Subcutaneous abdominal adipose tissue (tissue), 5 donors: ENCODE results near the gene FBXO10.

Experiments
- H3K27ac ChIP-seq: one replicate; pipeline ENCODE4 v1.7.0; 2013; ENCODE audit warnings: low read depth, mild to moderate bottlenecking, inconsistent platforms, low read length, moderate library complexity
- H3K27me3 ChIP-seq, 5 donors: one replicate each; pipeline ENCODE4 v1.7.0; 2013; ENCODE audit warnings: low read length in 5 of 5, inconsistent platforms in 1 of 5; ENCODE audit not compliant: control insufficient read depth in 5 of 5, insufficient read depth in 4 of 5
- H3K36me3 ChIP-seq, 5 donors: one replicate each; pipeline ENCODE4 v1.7.0; 2013; ENCODE audit warnings: low read length in 5 of 5; ENCODE audit not compliant: control insufficient read depth in 5 of 5, insufficient read depth in 5 of 5
- H3K4me1 ChIP-seq, 5 donors: one replicate each; pipeline ENCODE4 v1.7.0; 2013; ENCODE audit warnings: low read length in 5 of 5, mild to moderate bottlenecking in 3 of 5, moderate library complexity in 1 of 5; ENCODE audit not compliant: control insufficient read depth in 5 of 5, insufficient read depth in 5 of 5
- H3K4me3 ChIP-seq, 5 donors: one replicate each; pipeline ENCODE4 v1.7.0; 2013; ENCODE audit warnings: low read length in 5 of 5, low read depth in 1 of 5
- H3K9ac ChIP-seq, 5 donors: one replicate each; pipeline ENCODE4 v1.7.0; 2013; ENCODE audit warnings: low read length in 5 of 5, mild to moderate bottlenecking in 4 of 5, moderate library complexity in 3 of 5
- H3K9me3 ChIP-seq, 5 donors: one replicate each; pipeline ENCODE4 v1.7.0; 2013; ENCODE audit warnings: low read length in 5 of 5; ENCODE audit not compliant: control insufficient read depth in 5 of 5
- donor health status: healthy.
- donor health status: healthy.
- donor health status: healthy.
- donor health status: healthy.
- donor health status: healthy.

The FBXO10 gene, protein sequence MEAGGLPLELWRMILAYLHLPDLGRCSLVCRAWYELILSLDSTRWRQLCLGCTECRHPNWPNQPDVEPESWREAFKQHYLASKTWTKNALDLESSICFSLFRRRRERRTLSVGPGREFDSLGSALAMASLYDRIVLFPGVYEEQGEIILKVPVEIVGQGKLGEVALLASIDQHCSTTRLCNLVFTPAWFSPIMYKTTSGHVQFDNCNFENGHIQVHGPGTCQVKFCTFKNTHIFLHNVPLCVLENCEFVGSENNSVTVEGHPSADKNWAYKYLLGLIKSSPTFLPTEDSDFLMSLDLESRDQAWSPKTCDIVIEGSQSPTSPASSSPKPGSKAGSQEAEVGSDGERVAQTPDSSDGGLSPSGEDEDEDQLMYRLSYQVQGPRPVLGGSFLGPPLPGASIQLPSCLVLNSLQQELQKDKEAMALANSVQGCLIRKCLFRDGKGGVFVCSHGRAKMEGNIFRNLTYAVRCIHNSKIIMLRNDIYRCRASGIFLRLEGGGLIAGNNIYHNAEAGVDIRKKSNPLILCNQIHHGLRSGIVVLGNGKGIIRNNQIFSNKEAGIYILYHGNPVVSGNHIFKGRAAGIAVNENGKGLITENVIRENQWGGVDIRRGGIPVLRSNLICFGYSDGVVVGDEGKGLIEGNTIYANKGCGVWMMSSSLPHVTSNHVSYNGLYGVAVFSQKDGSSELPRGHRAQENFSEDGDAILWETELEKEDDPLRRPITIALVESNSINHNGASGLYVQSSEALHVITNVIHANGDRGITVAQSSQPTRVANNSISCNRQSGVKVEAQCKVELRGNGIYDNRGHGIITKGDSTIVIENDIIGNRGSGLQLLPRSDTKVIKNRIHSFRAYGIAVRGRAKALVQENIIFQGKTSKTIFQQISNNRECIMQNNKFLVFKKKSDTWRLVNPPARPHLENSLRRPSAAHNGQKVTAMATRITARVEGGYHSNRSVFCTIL

DNA sequence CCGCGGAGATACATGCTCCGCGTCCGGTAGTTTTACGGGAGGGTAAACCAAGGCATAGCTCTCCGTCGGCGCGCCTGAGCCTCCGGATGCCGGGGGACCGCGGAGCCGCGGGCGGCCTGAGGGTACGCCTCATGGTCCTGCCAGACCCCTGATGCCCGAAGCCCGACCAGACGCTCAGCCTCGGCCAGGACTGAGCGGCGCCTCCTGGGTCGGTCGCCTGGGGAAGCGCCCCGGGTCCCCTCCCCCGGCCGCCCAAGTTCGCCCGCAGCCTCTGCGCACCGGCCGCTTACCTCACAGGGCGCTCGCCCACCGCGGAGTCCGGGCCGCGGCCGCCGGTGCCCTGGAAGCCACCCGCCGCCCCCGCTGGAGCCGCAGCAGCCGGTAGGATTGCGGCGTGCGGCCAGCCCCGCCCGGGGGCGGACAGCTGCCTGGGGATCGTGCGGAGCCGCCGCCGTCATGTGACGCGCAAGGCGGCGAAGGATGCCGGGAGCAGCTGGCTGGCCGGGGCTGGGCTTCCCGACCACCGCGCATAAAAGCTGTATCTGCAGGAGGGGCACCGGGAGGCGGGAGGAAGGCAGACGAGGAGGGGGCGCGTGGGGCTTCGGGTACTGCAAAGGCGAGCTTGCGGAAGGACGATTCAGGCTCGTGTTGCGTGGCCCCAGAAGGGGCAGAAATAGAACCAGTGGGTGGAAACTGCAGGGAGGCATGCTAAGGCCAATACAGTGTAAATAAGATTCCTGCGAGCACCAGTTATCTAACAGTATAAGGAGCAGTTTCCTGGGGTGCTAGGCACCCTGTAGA, at the start of gene FBXO10:
Gene FBXO10, minus strand, starts transcription at position 460 of the 801 bp plus-strand sequence. CDS start 34,612 bp downstream, outside the sequence.
- H3K36me3 ChIP-seq = peaks cover 0 to 4% (median 0%) of the 10 kb centered on the region in 5 donors
- H3K27me3 ChIP-seq = no peaks in the 10 kb centered on the region
- H3K9ac ChIP-seq = peak within 1 kb of the TSS; percentile 73 to 95 (median 80)
- H3K4me1 ChIP-seq = peaks cover 2 to 30% (median 23%) of the 10 kb centered on the region in 5 donors
- peak within 1 kb of the TSS; percentile 80 to 89 (median 87) for H3K4me3 ChIP-seq
- no peaks in the 10 kb centered on the region for H3K9me3 ChIP-seq
- peak within 1 kb of the TSS; percentile 60 for H3K27ac ChIP-seq

DNA sequence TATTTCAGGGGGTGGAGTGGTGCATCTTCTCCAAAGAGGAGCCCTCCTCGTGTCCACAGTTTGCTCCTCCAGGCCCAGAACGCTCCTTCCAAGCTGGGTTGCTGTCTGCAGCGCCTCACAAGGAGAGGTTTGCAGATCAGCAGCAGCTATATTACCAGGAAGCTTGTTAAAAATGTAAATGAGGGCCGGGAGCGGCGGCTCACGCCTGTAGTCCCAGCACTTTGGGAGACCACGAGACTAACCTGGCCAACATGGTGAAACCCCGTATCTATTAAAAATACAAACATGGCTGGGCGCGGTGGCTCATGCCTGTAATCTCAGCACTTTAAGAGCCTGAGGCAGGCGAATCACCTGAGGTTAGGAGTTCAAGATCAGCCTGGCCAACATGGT, 49.6 kb upstream of the FBXO10 start:
- H3K27ac ChIP-seq = no peak overlapping the region
- peaks cover 0 to 17% (median 6%) of the 10 kb centered on the region in 5 donors for H3K4me1 ChIP-seq
- H3K4me3 ChIP-seq = no peak overlapping the region
- H3K9ac ChIP-seq = no peak overlapping the region
- no peaks in the 10 kb centered on the region for H3K27me3 ChIP-seq
- no peaks in the 10 kb centered on the region for H3K36me3 ChIP-seq
- H3K9me3 ChIP-seq = no peaks in the 10 kb centered on the region

DNA sequence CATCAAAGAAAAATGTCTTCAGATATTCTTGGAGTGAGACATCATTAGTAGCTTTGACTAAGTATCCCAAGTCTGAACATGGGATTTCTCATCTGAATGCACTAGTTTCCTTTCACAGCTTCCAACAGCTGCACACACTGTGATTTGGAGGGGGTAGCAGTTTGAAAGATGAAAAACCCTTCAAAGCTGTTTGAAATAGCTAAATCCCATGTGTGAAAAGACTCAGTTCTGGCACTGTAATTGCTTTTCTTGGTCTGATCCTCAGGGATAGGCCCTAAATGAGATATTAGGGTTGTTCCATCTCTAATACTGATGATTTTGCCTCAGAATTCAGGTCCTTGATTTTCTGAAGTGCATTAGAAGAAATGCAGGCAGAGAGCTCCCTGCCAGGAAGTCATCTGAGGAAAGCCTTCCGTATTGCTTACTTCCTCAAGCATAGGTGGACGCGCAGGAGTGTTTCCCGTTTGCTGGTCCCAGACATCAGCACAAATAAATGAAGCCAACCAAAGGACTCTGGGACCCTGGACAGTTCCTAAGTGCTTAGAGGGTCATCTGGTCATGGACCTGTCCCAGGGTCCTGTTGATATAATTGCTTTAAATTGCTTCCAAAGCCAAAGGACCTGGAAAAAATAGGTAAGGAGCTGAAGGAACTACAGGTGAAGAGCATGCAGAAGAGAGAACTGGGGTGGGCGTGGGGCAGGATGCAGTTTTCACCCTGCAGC, 49.0 kb upstream of the FBXO10 start:
- H3K9ac ChIP-seq = no peak overlapping the region
- H3K27me3 ChIP-seq = no peaks in the 10 kb centered on the region
- H3K36me3 ChIP-seq = no peaks in the 10 kb centered on the region
- peaks cover 0 to 17% (median 6%) of the 10 kb centered on the region in 5 donors for H3K4me1 ChIP-seq
- no peak overlapping the region for H3K27ac ChIP-seq
- H3K4me3 ChIP-seq = no peak overlapping the region
- no peaks in the 10 kb centered on the region for H3K9me3 ChIP-seq

DNA sequence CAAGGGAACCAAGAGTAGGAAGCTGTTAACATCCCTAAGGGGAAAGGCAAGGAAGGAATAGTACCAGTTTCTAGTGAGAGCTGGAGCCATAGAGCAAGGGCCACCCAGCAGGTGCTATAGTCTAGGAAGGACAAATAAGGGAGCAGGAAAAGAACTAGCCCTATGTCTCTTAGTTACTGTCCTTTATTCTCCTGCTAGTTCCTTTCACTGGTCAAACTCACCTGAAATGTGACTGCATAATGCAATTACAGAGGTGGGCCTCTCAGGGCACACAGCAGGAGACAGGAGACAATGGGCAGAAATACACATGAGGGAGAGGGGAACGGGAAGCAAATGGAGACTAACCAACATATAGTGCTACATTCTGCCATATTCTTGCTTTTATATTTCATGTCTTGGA, 47.9 kb upstream of the FBXO10 start:
- Histone ChIP-seq H3K4me1 (peaks cover 0 to 17% (median 6%) of the 10 kb centered on the region in 5 donors), H3K27me3 (no peaks in the 10 kb centered on the region), H3K27ac (no peak overlapping the region), H3K4me3 (no peak overlapping the region), H3K9me3 (no peaks in the 10 kb centered on the region), H3K36me3 (no peaks in the 10 kb centered on the region), H3K9ac (no peak overlapping the region)

DNA sequence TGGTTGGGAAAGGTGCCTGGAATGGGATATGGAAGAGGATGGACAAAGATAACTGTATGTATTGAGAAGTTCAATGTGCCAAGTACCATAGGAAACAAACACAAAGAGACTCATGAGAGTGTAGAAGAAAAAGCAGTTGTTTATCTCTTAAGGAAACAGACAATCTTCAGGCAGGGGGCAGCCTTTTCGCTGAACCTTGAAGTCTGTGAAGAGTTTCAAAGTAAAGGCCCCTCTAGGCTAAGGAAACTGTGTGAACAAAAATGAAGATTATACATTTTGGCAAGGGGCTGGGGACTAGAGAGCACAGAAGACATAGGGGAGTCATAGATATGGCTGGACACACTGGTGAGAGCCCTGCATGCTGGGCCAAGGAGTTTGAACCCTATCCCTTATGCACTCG, 47.1 kb upstream of the FBXO10 start:
- Histone ChIP-seq H3K4me1 (peaks cover 0 to 14% (median 6%) of the 10 kb centered on the region in 5 donors), H3K27me3 (no peaks in the 10 kb centered on the region), H3K9me3 (no peaks in the 10 kb centered on the region), H3K9ac (no peak overlapping the region), H3K36me3 (no peaks in the 10 kb centered on the region), H3K27ac (no peak overlapping the region), H3K4me3 (no peak overlapping the region)

DNA sequence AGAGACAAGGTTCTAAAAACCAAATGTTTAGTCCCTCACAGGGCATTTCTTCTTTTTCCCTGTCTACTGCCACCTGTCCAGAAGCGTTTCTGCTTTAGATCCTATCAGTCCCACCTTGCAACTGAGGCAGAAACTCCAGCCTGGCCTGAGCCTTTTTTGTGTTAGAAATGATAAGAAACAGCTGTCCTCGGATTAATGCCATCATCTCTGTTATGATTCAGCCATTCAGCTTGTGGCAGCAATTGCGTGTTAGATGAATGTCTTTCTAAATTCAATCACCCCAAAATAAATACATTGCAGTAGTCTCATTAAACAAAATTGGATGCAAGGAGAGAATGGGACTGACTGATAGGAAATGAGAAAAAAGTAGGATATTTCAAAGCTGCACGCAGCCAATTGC, 46.3 kb upstream of the FBXO10 start:
- no peaks in the 10 kb centered on the region for H3K9me3 ChIP-seq
- H3K27me3 ChIP-seq = no peaks in the 10 kb centered on the region
- peaks cover 0 to 11% (median 6%) of the 10 kb centered on the region in 5 donors for H3K4me1 ChIP-seq
- H3K4me3 ChIP-seq = no peak overlapping the region
- no peak overlapping the region for H3K9ac ChIP-seq
- no peaks in the 10 kb centered on the region for H3K36me3 ChIP-seq
- no peak overlapping the region for H3K27ac ChIP-seq

DNA sequence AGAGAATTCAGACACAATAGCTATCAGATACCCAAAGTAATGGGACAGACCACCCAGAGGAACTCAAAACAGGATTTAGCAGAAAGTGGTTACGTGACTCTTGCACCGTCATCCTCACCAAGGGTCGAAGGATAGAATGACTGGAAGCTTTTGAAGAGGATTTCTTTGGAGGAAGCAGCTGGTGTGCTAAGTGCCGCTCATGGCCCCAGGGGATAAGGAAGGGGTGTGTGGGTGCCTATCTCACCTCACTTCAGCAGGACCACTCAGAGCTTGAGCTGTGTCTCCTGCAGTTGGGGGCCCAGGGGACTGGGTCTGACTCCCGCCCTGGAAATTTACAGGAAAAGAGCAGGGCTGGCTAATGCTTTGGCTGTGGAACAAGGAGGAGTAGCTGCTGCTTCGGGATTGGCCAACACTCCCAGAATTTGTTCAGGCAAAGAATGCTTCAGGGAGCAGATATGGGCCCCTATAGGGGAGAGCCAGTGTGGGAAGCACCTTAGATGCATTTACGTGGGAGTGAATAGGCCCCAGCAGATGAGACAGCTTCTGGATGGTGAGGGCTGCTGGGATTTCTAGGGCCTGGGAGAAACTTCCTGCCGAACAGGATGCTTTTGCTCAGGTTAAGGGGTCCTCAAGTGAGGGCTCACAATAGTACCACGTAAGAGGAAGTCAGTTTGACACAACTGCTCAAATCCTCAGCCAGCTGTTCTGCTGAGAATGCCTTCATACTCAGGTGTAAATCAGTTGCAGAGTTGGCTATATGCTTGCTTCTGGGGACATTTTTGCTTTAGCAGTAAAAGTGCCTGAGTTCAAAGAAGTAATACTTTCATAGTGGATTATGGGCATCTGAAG, 45.3 kb upstream of the FBXO10 start:
- Histone ChIP-seq H3K4me3 (no peak overlapping the region), H3K36me3 (no peaks in the 10 kb centered on the region), H3K9me3 (no peaks in the 10 kb centered on the region), H3K27me3 (no peaks in the 10 kb centered on the region), H3K9ac (no peak overlapping the region), H3K4me1 (peaks cover 0 to 8% (median 4%) of the 10 kb centered on the region in 5 donors), H3K27ac (no peak overlapping the region)

DNA sequence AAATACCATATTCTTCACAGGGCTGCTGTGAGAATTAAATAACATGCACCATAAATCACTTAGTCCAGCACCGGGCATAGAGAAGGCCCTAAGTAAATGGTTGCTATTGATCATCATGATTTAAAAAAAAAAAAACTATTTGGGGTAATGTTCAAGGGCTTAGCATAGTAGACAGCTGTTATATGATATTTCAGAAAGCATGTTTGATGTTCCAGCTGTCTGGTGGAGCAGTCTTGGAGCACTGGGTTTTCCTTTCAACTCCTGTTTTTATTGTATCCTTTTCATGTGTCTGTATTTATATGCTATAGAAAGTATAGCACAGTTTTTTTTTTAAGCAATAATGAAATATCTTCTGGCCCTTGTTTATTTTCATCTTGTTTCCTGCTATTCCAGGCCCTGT, 44.2 kb upstream of the FBXO10 start:
- no peaks in the 10 kb centered on the region for H3K27me3 ChIP-seq
- no peaks in the 10 kb centered on the region for H3K9me3 ChIP-seq
- peaks cover 0 to 8% (median 4%) of the 10 kb centered on the region in 5 donors for H3K4me1 ChIP-seq
- H3K4me3 ChIP-seq = no peak overlapping the region
- H3K9ac ChIP-seq = no peak overlapping the region
- H3K36me3 ChIP-seq = no peaks in the 10 kb centered on the region
- no peak overlapping the region for H3K27ac ChIP-seq
